ENCODE data around the gene LYG2.
"Not testable (repeated sequence)": the region's sequence is repeated elsewhere in the genome, so short reads cannot be mapped to it uniquely, and the experiment has no call there.

LYG2 gene

DNA sequence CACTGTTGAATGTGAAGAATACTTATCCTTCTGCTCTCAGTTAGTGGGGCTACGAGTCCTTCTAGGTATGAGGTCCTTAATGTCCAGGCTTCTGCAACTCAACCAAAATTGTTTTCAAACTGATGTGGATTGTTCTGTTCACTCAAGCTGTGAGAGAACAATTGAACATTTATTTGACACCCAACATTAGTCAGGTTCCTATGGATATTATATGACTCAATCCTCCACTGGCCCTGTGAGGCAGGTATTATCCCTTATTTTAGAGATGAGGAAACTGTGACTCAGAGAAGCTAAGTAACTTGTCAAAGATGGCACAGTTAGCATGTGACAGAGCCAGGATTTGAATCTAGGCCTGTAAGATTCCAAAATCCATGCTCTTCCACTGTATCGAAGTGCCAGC lies 1.2 kb upstream of the LYG2 start:
- H3K27me3 ChIP-seq (replicated peaks): no peaks in the 10 kb centered on the region
- H3K4me3 ChIP-seq (ENCODE audit: low read depth, low read length): no peak overlapping the region
- H3K27ac ChIP-seq: no peak overlapping the region
- DNase-seq: no peak
- TF ChIP-seq, protein P1, sequence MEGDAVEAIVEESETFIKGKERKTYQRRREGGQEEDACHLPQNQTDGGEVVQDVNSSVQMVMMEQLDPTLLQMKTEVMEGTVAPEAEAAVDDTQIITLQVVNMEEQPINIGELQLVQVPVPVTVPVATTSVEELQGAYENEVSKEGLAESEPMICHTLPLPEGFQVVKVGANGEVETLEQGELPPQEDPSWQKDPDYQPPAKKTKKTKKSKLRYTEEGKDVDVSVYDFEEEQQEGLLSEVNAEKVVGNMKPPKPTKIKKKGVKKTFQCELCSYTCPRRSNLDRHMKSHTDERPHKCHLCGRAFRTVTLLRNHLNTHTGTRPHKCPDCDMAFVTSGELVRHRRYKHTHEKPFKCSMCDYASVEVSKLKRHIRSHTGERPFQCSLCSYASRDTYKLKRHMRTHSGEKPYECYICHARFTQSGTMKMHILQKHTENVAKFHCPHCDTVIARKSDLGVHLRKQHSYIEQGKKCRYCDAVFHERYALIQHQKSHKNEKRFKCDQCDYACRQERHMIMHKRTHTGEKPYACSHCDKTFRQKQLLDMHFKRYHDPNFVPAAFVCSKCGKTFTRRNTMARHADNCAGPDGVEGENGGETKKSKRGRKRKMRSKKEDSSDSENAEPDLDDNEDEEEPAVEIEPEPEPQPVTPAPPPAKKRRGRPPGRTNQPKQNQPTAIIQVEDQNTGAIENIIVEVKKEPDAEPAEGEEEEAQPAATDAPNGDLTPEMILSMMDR (IDR thresholded peaks at IDR 0.05; ENCODE audit: low read depth, low read length, missing control alignments): no peak
- H3K36me3 ChIP-seq (replicated peaks): no peaks in the 10 kb centered on the region
- in situ Hi-C loops (cut with HindIII; ENCODE audit: low pct_ligation_motif_present, low sequenced_read_pairs): no loop called here

DNA sequence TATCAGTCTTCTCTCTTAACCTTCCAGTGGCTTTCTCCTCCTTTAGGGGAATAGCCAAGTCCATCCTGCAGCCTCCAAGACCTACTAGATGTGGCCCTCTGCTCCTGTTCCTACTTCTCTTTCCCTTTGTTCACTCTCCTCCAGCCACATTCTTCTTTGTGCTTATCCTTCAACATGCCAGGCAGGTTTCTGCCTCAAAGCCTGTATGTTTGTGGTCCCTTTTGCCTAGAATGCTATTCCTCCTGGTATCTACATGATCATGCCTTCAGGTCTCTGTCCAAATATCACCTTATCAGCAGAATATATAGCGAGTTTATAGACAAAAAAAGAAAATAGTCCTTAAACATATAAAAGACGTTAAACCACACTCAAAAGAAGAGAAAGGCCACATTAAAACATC lies 5.5 kb downstream of the LYG2 start:
- no peak for DNase-seq
- Histone ChIP-seq H3K27ac (no peak overlapping the region), H3K27me3 (replicated peaks) (no peaks in the 10 kb centered on the region), H3K36me3 (replicated peaks) (no peaks in the 10 kb centered on the region), H3K4me3 (ENCODE audit: low read depth, low read length) (no peak overlapping the region)
- in situ Hi-C loops (cut with HindIII; ENCODE audit: low pct_ligation_motif_present, low sequenced_read_pairs): no loop called here
- TF ChIP-seq, protein P1 (IDR thresholded peaks at IDR 0.05; ENCODE audit: low read depth, low read length, missing control alignments): no peak

DNA sequence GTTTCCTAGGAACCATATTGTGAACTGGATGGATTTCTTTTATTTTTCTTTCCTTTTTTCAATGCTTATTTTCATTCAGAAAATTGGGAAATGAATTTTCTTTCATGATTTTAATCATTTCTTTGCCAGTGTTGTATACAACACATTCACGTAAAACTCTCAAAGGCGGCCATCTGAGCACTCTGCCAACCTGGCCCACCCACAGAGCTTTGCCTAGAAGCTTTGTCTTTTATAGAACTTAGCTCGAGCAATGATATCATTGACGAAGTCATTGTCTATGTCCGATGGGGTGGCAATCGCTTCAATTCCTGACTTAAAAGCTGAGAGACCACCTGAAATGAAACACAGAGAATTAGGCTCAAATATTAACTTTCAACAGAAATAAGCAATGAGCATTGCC lies 13.3 kb downstream of the LYG2 start:
- Histone ChIP-seq H3K4me3 (ENCODE audit: low read depth, low read length) (no peak overlapping the region), H3K36me3 (replicated peaks) (no peaks in the 10 kb centered on the region), H3K27me3 (replicated peaks) (no peaks in the 10 kb centered on the region), H3K27ac (no peak overlapping the region)
- DNase-seq: no peak
- TF ChIP-seq, protein P1 (IDR thresholded peaks at IDR 0.05; ENCODE audit: low read depth, low read length, missing control alignments): no peak
- in situ Hi-C loops (cut with HindIII; ENCODE audit: low pct_ligation_motif_present, low sequenced_read_pairs): no loop called here

DNA sequence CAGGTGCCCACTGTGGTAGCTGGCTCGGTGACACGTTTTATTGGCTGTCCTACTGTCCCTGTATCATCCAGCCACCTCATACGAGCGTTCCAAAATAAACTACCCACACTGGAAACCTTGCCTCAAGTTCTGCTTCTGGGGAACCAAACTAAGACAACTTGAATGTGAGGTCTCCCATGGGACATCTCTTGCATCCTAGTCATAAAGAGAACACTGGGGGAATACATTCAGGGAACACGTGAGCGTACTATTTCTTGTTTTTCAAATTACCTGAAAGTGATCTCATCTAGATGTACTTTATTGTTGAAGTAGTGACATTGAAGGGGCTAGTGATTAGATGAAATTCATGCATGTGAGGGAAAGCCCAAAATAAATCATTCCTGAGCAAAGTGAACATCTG lies 15.0 kb downstream of the LYG2 start:
- no peak overlapping the region for H3K27ac ChIP-seq
- TF ChIP-seq, protein P1 (IDR thresholded peaks at IDR 0.05; ENCODE audit: low read depth, low read length, missing control alignments): no peak
- DNase-seq: no peak
- no peaks in the 10 kb centered on the region for H3K36me3 ChIP-seq (replicated peaks)
- in situ Hi-C loops (cut with HindIII; ENCODE audit: low pct_ligation_motif_present, low sequenced_read_pairs): no loop called here
- H3K27me3 ChIP-seq (replicated peaks): no peaks in the 10 kb centered on the region
- H3K4me3 ChIP-seq (ENCODE audit: low read depth, low read length): no peak overlapping the region

DNA sequence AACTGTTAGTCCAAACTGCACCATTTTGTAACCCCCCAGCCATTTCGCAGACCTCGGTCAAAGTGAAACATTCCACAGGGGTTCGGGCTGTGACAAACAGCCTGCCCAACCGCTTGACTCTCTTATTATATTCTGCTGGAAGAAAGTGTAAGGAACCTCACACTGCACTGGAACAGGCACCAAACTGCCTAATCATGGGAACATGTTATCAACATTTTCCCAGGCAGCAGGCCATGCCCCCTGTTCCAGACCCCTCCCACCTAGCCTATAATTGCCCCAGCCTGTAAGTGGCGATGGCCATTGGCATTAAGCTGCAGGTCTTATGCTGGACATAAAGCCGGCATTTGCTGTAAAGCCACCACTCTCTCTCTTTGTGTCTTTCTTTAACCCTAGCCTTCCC lies 16.9 kb downstream of the LYG2 start:
- no peaks in the 10 kb centered on the region for H3K36me3 ChIP-seq (replicated peaks)
- H3K27me3 ChIP-seq (replicated peaks): no peaks in the 10 kb centered on the region
- no peak overlapping the region for H3K4me3 ChIP-seq (ENCODE audit: low read depth, low read length)
- in situ Hi-C loops (cut with HindIII; ENCODE audit: low pct_ligation_motif_present, low sequenced_read_pairs): no loop called here
- TF ChIP-seq, protein P1 (IDR thresholded peaks at IDR 0.05; ENCODE audit: low read depth, low read length, missing control alignments): no peak
- no peak for DNase-seq
- no peak overlapping the region for H3K27ac ChIP-seq

DNA sequence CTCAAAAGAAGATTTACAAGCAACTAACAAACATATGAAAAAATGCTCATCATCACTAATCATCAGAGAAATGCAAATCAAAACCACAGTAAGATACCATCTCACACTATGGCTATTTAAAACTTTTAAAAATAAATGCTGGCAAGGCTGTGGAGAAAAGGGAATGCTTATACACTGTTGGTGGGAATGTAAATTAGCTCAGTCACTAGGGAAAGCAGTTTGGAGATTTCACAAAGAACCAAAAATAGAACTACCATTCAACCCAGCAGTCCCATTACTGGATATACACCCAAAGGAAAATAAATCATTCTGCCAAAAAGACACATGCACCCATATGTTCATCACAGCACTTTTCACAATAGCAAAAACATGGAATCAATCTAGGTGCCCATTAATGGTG lies 22.3 kb downstream of the LYG2 start:
- in situ Hi-C loops (cut with HindIII; ENCODE audit: low pct_ligation_motif_present, low sequenced_read_pairs); H3K36me3 ChIP-seq (replicated peaks); H3K27ac ChIP-seq; H3K4me3 ChIP-seq (ENCODE audit: low read depth, low read length); H3K27me3 ChIP-seq (replicated peaks); DNase-seq: not testable (repeated sequence)

All from brain microvascular endothelial cell (primary cell).